H9 (cell line): Measurements from ENCODE around the gene STAMBPL1. TPM values are rescaled to one million over a fixed set of nuclear protein-coding genes. Genes with fewer than 3 reads are reported as not detected.

Experiments used
- DNase-seq: peaks from one replicate; pipeline ENCODE4 v3.0.0-alpha.2; 2017
- H2AFZ ChIP-seq: one replicate; pipeline ENCODE4 v1.6.1; 2013; ENCODE audit warnings: mild to moderate bottlenecking, low read length, control low read depth, moderate library complexity
- H2AK5ac ChIP-seq: 2 replicates; pipeline ENCODE4 v1.6.1; 2013; ENCODE audit warnings: low read length, control low read depth, mixed read lengths; ENCODE audit not compliant: insufficient read length
- H2BK120ac ChIP-seq: one replicate; pipeline ENCODE4 v1.6.1; 2013; ENCODE audit warnings: low read depth, mild to moderate bottlenecking, low read length, control low read depth, inconsistent platforms; ENCODE audit not compliant: poor library complexity, severe bottlenecking
- H2BK12ac ChIP-seq: 2 replicates; pipeline ENCODE4 v1.6.1; 2013; ENCODE audit warnings: low read length, control low read depth, mixed read lengths, low read depth; ENCODE audit not compliant: insufficient read length
- H2BK15ac ChIP-seq: 2 replicates; pipeline ENCODE4 v1.6.1; 2013; ENCODE audit warnings: low read depth, low read length, control low read depth
- H2BK20ac ChIP-seq: one replicate; pipeline ENCODE4 v1.6.1; 2013; ENCODE audit warnings: low read depth, mild to moderate bottlenecking, low read length, control low read depth, inconsistent platforms; ENCODE audit not compliant: poor library complexity, severe bottlenecking
- H2BK5ac ChIP-seq: 2 replicates; pipeline ENCODE4 v1.6.1; 2013; ENCODE audit warnings: low read length, control low read depth, mixed read lengths; ENCODE audit not compliant: insufficient read length
- H3K14ac ChIP-seq: 2 replicates; pipeline ENCODE4 v1.6.1; 2013; ENCODE audit warnings: low read length, control low read depth; ENCODE audit not compliant: insufficient read depth
- H3K18ac ChIP-seq: 2 replicates; pipeline ENCODE4 v1.6.1; 2013; ENCODE audit warnings: low read depth, mild to moderate bottlenecking, mixed read lengths, low read length, control low read depth; ENCODE audit not compliant: insufficient read length
- H3K23ac ChIP-seq: 2 replicates; pipeline ENCODE4 v1.6.1; 2013; ENCODE audit warnings: low read length, control low read depth, mixed read lengths, low read depth; ENCODE audit not compliant: insufficient read length
- H3K23me2 ChIP-seq: 2 replicates; pipeline ENCODE4 v1.6.1; 2013; ENCODE audit warnings: low read depth, mild to moderate bottlenecking, mixed read lengths, low read length, control low read depth; ENCODE audit not compliant: insufficient read length, poor library complexity, severe bottlenecking
- H3K27ac ChIP-seq: 2 replicates; pipeline ENCODE4 v1.5.1; 2013; ENCODE audit warnings: low read length, control low read depth, mixed read lengths, low read depth; ENCODE audit not compliant: insufficient read length
- H3K27me3 ChIP-seq: 2 replicates; pipeline ENCODE4 v1.6.1; 2013; ENCODE audit warnings: low read length, control low read depth, inconsistent platforms; ENCODE audit not compliant: insufficient read depth
- H3K4ac ChIP-seq: 2 replicates; pipeline ENCODE4 v1.6.1; 2013; ENCODE audit warnings: low read depth, mild to moderate bottlenecking, control low read depth, inconsistent platforms, low read length, moderate library complexity
- H3K4me1 ChIP-seq: 2 replicates; pipeline ENCODE4 v1.6.1; 2013; ENCODE audit warnings: low read length, control low read depth, inconsistent platforms; ENCODE audit not compliant: insufficient read depth
- H3K4me2 ChIP-seq: 2 replicates; pipeline ENCODE4 v1.6.1; 2013; ENCODE audit warnings: low read length, control low read depth, mixed read lengths; ENCODE audit not compliant: insufficient read length, insufficient read depth
- H3K56ac ChIP-seq: 2 replicates; pipeline ENCODE4 v1.6.1; 2013; ENCODE audit warnings: low read depth, mild to moderate bottlenecking, mixed read lengths, low read length, control low read depth; ENCODE audit not compliant: insufficient read length
- H3K79me1 ChIP-seq: 2 replicates; pipeline ENCODE4 v1.6.1; 2013; ENCODE audit warnings: low read depth, mild to moderate bottlenecking, moderate library complexity, low read length, control low read depth, inconsistent platforms; ENCODE audit not compliant: insufficient read depth, poor library complexity, severe bottlenecking
- H3K79me2 ChIP-seq: 2 replicates; pipeline ENCODE4 v1.6.1; 2013; ENCODE audit warnings: low read length, control low read depth, inconsistent platforms; ENCODE audit not compliant: insufficient read depth
- H3K9ac ChIP-seq: 2 replicates; pipeline ENCODE4 v1.6.1; 2013; ENCODE audit warnings: low read length, control low read depth, mixed read lengths; ENCODE audit not compliant: insufficient read length; ENCODE audit errors: extremely low read depth
- H3K9me3 ChIP-seq: one replicate; pipeline ENCODE4 v1.6.1; 2013; ENCODE audit warnings: low read depth, low read length, inconsistent platforms; ENCODE audit not compliant: control insufficient read depth
- H3T11ph ChIP-seq: one replicate; pipeline ENCODE4 v1.6.1; 2013; ENCODE audit warnings: mild to moderate bottlenecking, low read length, control low read depth, inconsistent platforms
- H4K20me1 ChIP-seq: one replicate; pipeline ENCODE4 v1.6.1; 2013; ENCODE audit not compliant: control insufficient read depth, insufficient read length, insufficient read depth
- H4K5ac ChIP-seq: 2 replicates; pipeline ENCODE4 v1.6.1; 2013; ENCODE audit warnings: low read depth, mild to moderate bottlenecking, mixed read lengths, low read length, control low read depth; ENCODE audit not compliant: insufficient read length
- H4K8ac ChIP-seq: replicated peaks from 2 replicates; pipeline ENCODE4 v1.6.1; 2013; ENCODE audit warnings: low read length, control low read depth, mixed read lengths, low read depth; ENCODE audit not compliant: insufficient read length
- H4K91ac ChIP-seq: 2 replicates; pipeline ENCODE4 v1.6.1; 2013; ENCODE audit warnings: low read depth, mild to moderate bottlenecking, moderate library complexity, mixed read lengths, low read length, control low read depth; ENCODE audit not compliant: insufficient read length
- H3K27ac Mint-ChIP-seq, 3 experiments: 2 replicates in 2 of 3; 3 replicates in 1 of 3; pipeline ENCODE4 v1.8.0; 2020 to 2021; ENCODE audit warnings: mixed read lengths in 3 of 3, mild to moderate bottlenecking in 1 of 3, moderate library complexity in 1 of 3
- H3K27me3 Mint-ChIP-seq: 2 replicates; pipeline ENCODE4 v1.8.0; 2021; ENCODE audit warnings: low read depth, mild to moderate bottlenecking, moderate library complexity, mixed read lengths
- H3K36me3 Mint-ChIP-seq, 3 experiments: 2 replicates in 2 of 3; 3 replicates in 1 of 3; pipeline ENCODE4 v1.8.0; 2020 to 2021; ENCODE audit warnings: low read depth in 3 of 3, mixed read lengths in 3 of 3; ENCODE audit not compliant: insufficient read depth in 1 of 3
- H3K4me1 Mint-ChIP-seq, 2 experiments: 2 replicates each; pipeline ENCODE4 v1.8.0; 2020; ENCODE audit warnings: mixed read lengths in 2 of 2
- H3K4me3 Mint-ChIP-seq, 2 experiments: 2 replicates in 1 of 2; 3 replicates in 1 of 2; pipeline ENCODE4 v1.8.0; 2020 to 2021; ENCODE audit warnings: mild to moderate bottlenecking in 2 of 2, mixed read lengths in 2 of 2, moderate library complexity in 1 of 2
- H3K9me3 Mint-ChIP-seq, 2 experiments: 2 replicates in 1 of 2; 3 replicates in 1 of 2; pipeline ENCODE4 v1.8.0; 2020; ENCODE audit warnings: mild to moderate bottlenecking in 2 of 2, mixed read lengths in 2 of 2, moderate library complexity in 1 of 2
- CTCF ChIP-seq: fragments of 200-600 bp; sonication (generic); conservative IDR thresholded peaks from 3 replicates; pipeline ENCODE4 v1.8.0; 2021; ENCODE audit warnings: antibody characterized with exemption, mild to moderate bottlenecking
- WGBS: extraction: QIAGEN DNeasy Blood & Tissue Kit; methylation state at CpG from one replicate; pipeline ENCODE4 v1.1.7; 2013; ENCODE audit warnings: missing lambda C conversion rate, low lambda C conversion rate, mixed read lengths; ENCODE audit not compliant: insufficient read length; ENCODE audit errors: extremely low coverage; 5-methylcytosine and 5-hydroxymethylcytosine counted together
- total RNA-seq: library from RNA; stranded (reverse); gene quantifications from 2 replicates; pipeline ENCODE4 v1.2.1, GENCODE V29; 2021

The STAMBPL1 gene
- total RNA-seq, 1 experiment from 2014 or later = 3.2 TPM

- Histone ChIP-seq H3K4me1 (no peaks in the 10 kb centered on the region; the same call in 1 of the 2 replicates), H3K18ac (no peak overlapping the region), H3K79me1 (no peaks in the 10 kb centered on the region), H3K23ac (no peak overlapping the region), H3K4ac (no peak overlapping the region), H4K8ac (no peak overlapping the region), H4K5ac (no peak overlapping the region), H3K4me2 (no peak overlapping the region), H2BK12ac (no peak overlapping the region), H2BK20ac (no peak overlapping the region), H3K79me2 (no peaks in the 10 kb centered on the region), H3K9me3 (no peaks in the 10 kb centered on the region), H2BK120ac (no peak overlapping the region), H2BK5ac (no peak overlapping the region), H4K91ac (no peak overlapping the region), H2AFZ (no peak overlapping the region), H4K20me1 (no peaks in the 10 kb centered on the region), H3T11ph (no peak overlapping the region), H2AK5ac (no peak overlapping the region), H3K27ac (no peak overlapping the region), H3K9ac (no peak overlapping the region), H3K56ac (no peak overlapping the region), H3K23me2 (no peaks in the 10 kb centered on the region), H3K14ac (no peak overlapping the region), H3K27me3 (no peaks in the 10 kb centered on the region), H2BK15ac (no peak overlapping the region)
- Mint-ChIP-seq H3K27ac (no peak overlapping the region; a peak in 1 of 7 replicates), H3K9me3 (no peaks in the 10 kb centered on the region), H3K36me3 (peaks cover 0 to 2% (median 0%) of the 10 kb centered on the region in 3 experiments; a peak in 1 of 7 replicates), H3K4me1 (peaks cover 0 to 7% of the 10 kb centered on the region in 2 experiments; a peak in 2 of 4 replicates), H3K4me3 (no peak overlapping the region), H3K27me3 (no peaks in the 10 kb centered on the region)
- no peak for TF ChIP-seq CTCF
- WGBS = no CpG with 5 or more reads among the region's 6 CpGs
- DNase-seq = no peak
Observed at GRCh38 chr10:88926566-88927415, 46.7 kb downstream of the STAMBPL1 start.
